ENCODE measurements around the gene IVL. TPM values are rescaled to one million over a fixed set of nuclear protein-coding genes. Genes with fewer than 3 reads are reported as not detected.

IVL gene
- total RNA-seq, 1 experiment from 2014 or later, result 0.55 TPM

Other genes starting within 250 kb of the IVL start
- not detected in 2 replicates for gene LCE2D, start 245.2 kb upstream of the IVL start, total RNA-seq (2014; rRNA removed)
- gene LCE2C, start 233.3 kb upstream of the IVL start, total RNA-seq (2014; rRNA removed), result not detected in 2 replicates
- gene LCE2B, start 222.4 kb upstream of the IVL start, total RNA-seq (2014; rRNA removed), result not detected in 2 replicates
- not detected in 2 replicates for gene LCE2A, start 210.2 kb upstream of the IVL start, total RNA-seq (2014; rRNA removed)
- not detected in 2 replicates for gene LCE4A, start 200.4 kb upstream of the IVL start, total RNA-seq (2014; rRNA removed)
- gene KPRP, start 150.5 kb upstream of the IVL start, total RNA-seq (2014; rRNA removed), result not detected in 2 replicates
- gene LCE1F, start 133.4 kb upstream of the IVL start, total RNA-seq (2014; rRNA removed), result not detected in 2 replicates
- not detected in 2 replicates for gene LCE1E, start 122.3 kb upstream of the IVL start, total RNA-seq (2014; rRNA removed)
- gene LCE1D, start 111.8 kb upstream of the IVL start, total RNA-seq (2014; rRNA removed), result not detected in 2 replicates
- not detected in 2 replicates for gene LCE1C, start 101.9 kb upstream of the IVL start, total RNA-seq (2014; rRNA removed)
- not detected in 2 replicates for gene LCE1B, start 96.6 kb upstream of the IVL start, total RNA-seq (2014; rRNA removed)
- gene LCE1A, start 81.1 kb upstream of the IVL start, total RNA-seq (2014; rRNA removed), result not detected in 2 replicates
- gene LCE6A, start 65.7 kb upstream of the IVL start, total RNA-seq (2014; rRNA removed), result not detected in 2 replicates
- not detected in 2 replicates for gene LCE7A, start 48.5 kb upstream of the IVL start, total RNA-seq (2014; rRNA removed)
- gene SMCP, start 30.2 kb upstream of the IVL start, total RNA-seq (2014; rRNA removed), result not detected in 2 replicates
- gene SPRR5, start 38.7 kb downstream of the IVL start, total RNA-seq (2014; rRNA removed), result not detected in 2 replicates
- not detected in 2 replicates for gene SPRR4, start 62.1 kb downstream of the IVL start, total RNA-seq (2014; rRNA removed)
- not detected in 2 replicates for gene SPRR1A, start 75.5 kb downstream of the IVL start, total RNA-seq (2014; rRNA removed)
- gene SPRR3, start 93.2 kb downstream of the IVL start, total RNA-seq (2014; rRNA removed), result 0.51 TPM in 1 of 2 replicates, not detected in the other
- gene SPRR1B, start 122.7 kb downstream of the IVL start, total RNA-seq (2014; rRNA removed), result not detected in 2 replicates
- not detected in 2 replicates for gene SPRR2D, start 132.6 kb downstream of the IVL start, total RNA-seq (2014; rRNA removed)
- not detected in 2 replicates for gene SPRR2A, start 149.0 kb downstream of the IVL start, total RNA-seq (2014; rRNA removed)
- not detected in 2 replicates for gene SPRR2B, start 163.1 kb downstream of the IVL start, total RNA-seq (2014; rRNA removed)
- not detected in 2 replicates for gene SPRR2E, start 186.0 kb downstream of the IVL start, total RNA-seq (2014; rRNA removed)
- gene SPRR2F, start 205.0 kb downstream of the IVL start, total RNA-seq (2014; rRNA removed), result not detected in 2 replicates
- not detected in 2 replicates for gene SPRR2G, start 242.3 kb downstream of the IVL start, total RNA-seq (2014; rRNA removed)

All from PC-3 (cell line).